Mesothelial cell of epicardium (in vitro differentiated cells): ENCODE results near the gene MLIP. TPM values are rescaled to one million over a fixed set of nuclear protein-coding genes. Genes with fewer than 3 reads are reported as not detected.

Experiments
- DNase-seq, 2 experiments: peaks; one replicate each; pipeline ENCODE4 v3.0.0; 2021; ENCODE audit warnings: low spot score in 2 of 2; ENCODE audit not compliant: unreplicated experiment in 2 of 2
- H3K27ac Mint-ChIP-seq: 2 replicates; pipeline ENCODE4 v1.8.0; 2021; ENCODE audit warnings: mixed read lengths
- H3K27me3 Mint-ChIP-seq: 2 replicates; pipeline ENCODE4 v1.8.0; 2021; ENCODE audit warnings: low read depth, mixed read lengths
- H3K36me3 Mint-ChIP-seq: 2 replicates; pipeline ENCODE4 v1.8.0; 2021; ENCODE audit warnings: mixed read lengths
- H3K4me1 Mint-ChIP-seq: 2 replicates; pipeline ENCODE4 v1.8.0; 2021; ENCODE audit warnings: mixed read lengths
- H3K4me3 Mint-ChIP-seq: 2 replicates; pipeline ENCODE4 v1.8.0; 2021; ENCODE audit warnings: mild to moderate bottlenecking, moderate library complexity, mixed read lengths
- H3K9me3 Mint-ChIP-seq: 2 replicates; pipeline ENCODE4 v1.8.0; 2021; ENCODE audit warnings: mixed read lengths
- total RNA-seq: library from RNA; stranded (reverse); gene quantifications from 3 replicates; pipeline ENCODE4 v1.2.1, GENCODE V29; 2021
- TF ChIP-seq, protein P1 (sequence below): fragments of 200-600 bp; sonication (generic); IDR thresholded peaks from one replicate; pipeline ENCODE4 v1.5.0; 2021; ENCODE audit warnings: antibody characterized with exemption; ENCODE audit not compliant: unreplicated experiment

MLIP gene
- total RNA-seq, 1 donor from 2014 or later = 0.78 TPM

DNA sequence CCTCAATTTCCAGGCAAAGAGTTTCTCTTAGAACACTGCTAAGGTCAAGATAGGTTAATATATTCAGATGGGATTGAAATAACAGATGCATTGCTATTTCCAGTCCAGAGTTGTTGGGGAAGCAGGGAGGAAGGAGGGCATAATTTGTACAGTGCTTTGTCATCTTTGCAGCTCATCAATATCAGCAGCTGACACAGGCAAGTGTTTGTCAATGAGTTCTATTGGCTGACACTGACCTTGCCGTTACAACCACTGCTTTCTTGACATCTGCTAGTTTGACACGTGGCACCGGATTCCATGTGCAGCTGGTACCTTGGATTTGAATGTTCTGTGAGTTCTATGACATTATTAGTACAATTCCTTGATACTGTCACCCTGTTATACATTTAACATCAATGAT, 28.0 kb upstream of the MLIP start:
- Mint-ChIP-seq H3K4me1 (peaks cover 5% of the 10 kb centered on the region), H3K4me3 (no peak overlapping the region)

DNA sequence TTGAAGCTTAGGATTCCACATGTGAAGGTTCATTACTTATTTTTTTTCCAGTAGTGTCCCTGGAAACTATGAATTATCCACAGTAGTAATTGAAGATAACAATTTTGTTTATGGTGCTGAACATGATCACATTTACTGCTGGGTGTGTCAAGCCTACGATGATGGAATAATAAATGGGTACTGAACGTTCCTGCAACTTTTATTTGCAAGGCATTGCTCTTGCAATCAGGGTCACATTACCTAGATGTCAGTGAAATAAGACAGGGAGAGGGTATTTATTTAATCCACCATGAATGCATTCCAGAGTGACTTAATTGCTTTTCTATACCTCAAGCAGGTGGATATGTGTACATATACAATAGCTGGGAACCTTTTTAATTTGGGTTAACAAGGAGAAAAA, 27.0 kb upstream of the MLIP start:
- Mint-ChIP-seq H3K4me1 (peaks cover 5% of the 10 kb centered on the region), H3K36me3 (no peaks in the 10 kb centered on the region), H3K27me3 (no peaks in the 10 kb centered on the region), H3K4me3 (no peak overlapping the region), H3K9me3 (peaks cover 5% of the 10 kb centered on the region), H3K27ac (no peak overlapping the region)
- TF ChIP-seq, protein P1, sequence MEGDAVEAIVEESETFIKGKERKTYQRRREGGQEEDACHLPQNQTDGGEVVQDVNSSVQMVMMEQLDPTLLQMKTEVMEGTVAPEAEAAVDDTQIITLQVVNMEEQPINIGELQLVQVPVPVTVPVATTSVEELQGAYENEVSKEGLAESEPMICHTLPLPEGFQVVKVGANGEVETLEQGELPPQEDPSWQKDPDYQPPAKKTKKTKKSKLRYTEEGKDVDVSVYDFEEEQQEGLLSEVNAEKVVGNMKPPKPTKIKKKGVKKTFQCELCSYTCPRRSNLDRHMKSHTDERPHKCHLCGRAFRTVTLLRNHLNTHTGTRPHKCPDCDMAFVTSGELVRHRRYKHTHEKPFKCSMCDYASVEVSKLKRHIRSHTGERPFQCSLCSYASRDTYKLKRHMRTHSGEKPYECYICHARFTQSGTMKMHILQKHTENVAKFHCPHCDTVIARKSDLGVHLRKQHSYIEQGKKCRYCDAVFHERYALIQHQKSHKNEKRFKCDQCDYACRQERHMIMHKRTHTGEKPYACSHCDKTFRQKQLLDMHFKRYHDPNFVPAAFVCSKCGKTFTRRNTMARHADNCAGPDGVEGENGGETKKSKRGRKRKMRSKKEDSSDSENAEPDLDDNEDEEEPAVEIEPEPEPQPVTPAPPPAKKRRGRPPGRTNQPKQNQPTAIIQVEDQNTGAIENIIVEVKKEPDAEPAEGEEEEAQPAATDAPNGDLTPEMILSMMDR = no peak
- no peak for DNase-seq

More for the DNA sequence above, 28.0 kb upstream of the MLIP start:
- DNase-seq = no peak
- TF ChIP-seq, protein P1 = no peak
- no peaks in the 10 kb centered on the region for H3K27me3 Mint-ChIP-seq
- H3K27ac Mint-ChIP-seq = no peak overlapping the region
- H3K36me3 Mint-ChIP-seq = no peaks in the 10 kb centered on the region
- H3K9me3 Mint-ChIP-seq = peaks cover 5% of the 10 kb centered on the region

DNA sequence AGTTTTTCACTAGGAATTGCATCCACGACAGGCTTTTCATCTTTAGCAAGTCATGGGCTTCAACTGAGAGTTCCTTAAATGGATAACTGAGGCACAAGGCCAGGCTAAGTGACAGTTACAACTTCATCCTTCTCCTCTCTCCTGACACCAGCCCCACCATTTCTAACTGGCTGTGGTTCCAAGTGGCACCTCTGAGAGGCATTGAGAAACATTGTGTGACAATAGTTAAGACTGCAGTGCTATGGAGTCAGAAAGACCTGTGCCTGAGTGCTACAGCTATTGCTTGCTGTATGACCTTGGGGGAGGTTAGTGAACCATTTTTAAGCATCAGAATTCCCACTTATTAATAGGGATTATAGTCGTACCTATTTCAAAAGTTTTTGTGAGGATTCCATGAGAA, 26.2 kb upstream of the MLIP start:
- TF ChIP-seq, protein P1 = no peak
- Mint-ChIP-seq H3K36me3 (no peaks in the 10 kb centered on the region), H3K4me3 (no peak overlapping the region), H3K27ac (no peak overlapping the region), H3K4me1 (peaks cover 5% of the 10 kb centered on the region), H3K9me3 (peaks cover 5% of the 10 kb centered on the region), H3K27me3 (no peaks in the 10 kb centered on the region)
- DNase-seq = no peak

DNA sequence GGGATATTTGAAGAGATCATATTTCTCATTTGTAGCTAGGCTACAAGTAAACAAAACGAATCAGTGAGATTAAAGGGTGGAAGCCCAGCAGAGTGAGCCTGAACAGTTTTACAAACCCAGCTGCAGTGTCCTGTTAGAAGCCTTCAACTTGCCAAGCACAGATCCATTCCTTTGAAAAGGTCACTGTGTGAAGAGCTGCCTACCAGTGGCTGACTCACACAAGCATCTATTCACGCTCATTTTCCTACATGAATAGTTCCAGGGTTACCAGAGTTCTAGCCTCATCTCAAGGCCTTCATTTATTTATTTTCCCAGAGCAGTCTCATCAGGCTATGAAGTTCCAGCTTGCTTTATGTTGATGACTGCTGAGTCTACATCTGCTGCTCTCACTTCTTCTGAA, 25.7 kb upstream of the MLIP start:
- TF ChIP-seq, protein P1 = no peak
- no peak for DNase-seq
- H3K27me3 Mint-ChIP-seq = no peaks in the 10 kb centered on the region
- peaks cover 5% of the 10 kb centered on the region for H3K9me3 Mint-ChIP-seq
- no peak overlapping the region for H3K4me3 Mint-ChIP-seq
- peaks cover 5% of the 10 kb centered on the region for H3K4me1 Mint-ChIP-seq
- no peaks in the 10 kb centered on the region for H3K36me3 Mint-ChIP-seq
- no peak overlapping the region for H3K27ac Mint-ChIP-seq

DNA sequence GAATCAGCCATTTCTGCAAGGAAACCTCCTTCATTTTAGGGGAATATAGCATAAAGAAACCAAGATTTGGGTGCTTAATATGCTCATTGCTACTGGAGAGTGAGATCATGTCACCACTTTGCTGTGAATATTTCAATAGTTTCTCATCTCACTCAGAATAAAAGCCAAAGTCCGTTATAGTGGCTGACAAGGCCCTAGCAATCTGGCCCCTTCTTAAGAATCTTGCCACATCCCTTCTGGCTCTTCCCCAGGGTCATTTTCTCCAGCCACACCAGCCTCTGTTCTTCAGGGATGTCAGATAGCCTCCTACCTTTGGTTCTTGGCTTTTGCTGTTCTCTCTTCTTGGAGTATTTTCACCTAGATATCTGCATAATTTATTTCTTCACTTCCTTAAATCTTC, 24.8 kb upstream of the MLIP start:
- Mint-ChIP-seq H3K4me1 (peaks cover 5% of the 10 kb centered on the region), H3K36me3 (no peaks in the 10 kb centered on the region), H3K4me3 (no peak overlapping the region), H3K9me3 (peaks cover 5% of the 10 kb centered on the region), H3K27me3 (no peaks in the 10 kb centered on the region), H3K27ac (no peak overlapping the region)
- no peak for DNase-seq
- TF ChIP-seq, protein P1 = no peak

DNA sequence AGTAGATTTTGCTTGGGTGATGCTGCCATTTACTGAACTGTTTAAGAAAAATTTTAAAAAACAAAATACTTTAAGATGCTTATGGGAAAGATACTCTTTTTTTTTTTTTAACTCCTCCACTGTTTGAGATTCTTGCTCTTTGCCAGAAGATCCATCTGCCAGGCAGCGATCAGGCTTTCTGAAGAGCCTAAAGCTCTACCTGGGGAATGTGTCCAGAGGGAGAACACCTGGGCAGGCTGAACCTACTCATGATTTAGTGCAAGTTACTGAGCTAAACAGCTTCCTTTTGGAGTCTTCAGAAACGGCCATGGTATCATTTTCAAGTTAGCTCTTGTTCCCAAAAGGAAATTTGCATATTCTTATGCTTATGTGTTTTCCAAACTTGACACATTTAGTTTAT, 23.5 kb upstream of the MLIP start:
- no peak for DNase-seq
- no peaks in the 10 kb centered on the region for H3K27me3 Mint-ChIP-seq
- TF ChIP-seq, protein P1 = no peak
- no peaks in the 10 kb centered on the region for H3K36me3 Mint-ChIP-seq
- peaks cover 5% of the 10 kb centered on the region for H3K4me1 Mint-ChIP-seq
- no peak overlapping the region for H3K4me3 Mint-ChIP-seq
- peaks cover 5% of the 10 kb centered on the region for H3K9me3 Mint-ChIP-seq
- no peak overlapping the region for H3K27ac Mint-ChIP-seq
